ENCODE results near the gene PDAP1.
A peak's percentile ranks its signal among the peaks of the same experiment; 100 is the strongest.

PDAP1 gene

GRCh38 chr7:99408379-99409191 lies at the start of gene PDAP1, which contains the start of gene BUD31:
TSS of gene PDAP1 (minus strand) at chr7:99408597. CDS start at chr7:99408548, 49 bp downstream.
TSS of gene BUD31 (plus strand) at chr7:99408969. CDS start at chr7:99411093, 2,124 bp downstream.
- peak within 1 kb of the TSS; percentile 96 for H3K4me3 ChIP-seq (replicated peaks in 1 of 2; ENCODE audit: low read depth in 2 of 2, low read length in 2 of 2)
- TF ChIP-seq CTCF (IDR thresholded peaks at IDR 0.05; ENCODE audit: low read depth, low read length): no peak
- DNase-seq (ENCODE audit: low read depth in 2 of 2): peak; percentile 97

DNA sequence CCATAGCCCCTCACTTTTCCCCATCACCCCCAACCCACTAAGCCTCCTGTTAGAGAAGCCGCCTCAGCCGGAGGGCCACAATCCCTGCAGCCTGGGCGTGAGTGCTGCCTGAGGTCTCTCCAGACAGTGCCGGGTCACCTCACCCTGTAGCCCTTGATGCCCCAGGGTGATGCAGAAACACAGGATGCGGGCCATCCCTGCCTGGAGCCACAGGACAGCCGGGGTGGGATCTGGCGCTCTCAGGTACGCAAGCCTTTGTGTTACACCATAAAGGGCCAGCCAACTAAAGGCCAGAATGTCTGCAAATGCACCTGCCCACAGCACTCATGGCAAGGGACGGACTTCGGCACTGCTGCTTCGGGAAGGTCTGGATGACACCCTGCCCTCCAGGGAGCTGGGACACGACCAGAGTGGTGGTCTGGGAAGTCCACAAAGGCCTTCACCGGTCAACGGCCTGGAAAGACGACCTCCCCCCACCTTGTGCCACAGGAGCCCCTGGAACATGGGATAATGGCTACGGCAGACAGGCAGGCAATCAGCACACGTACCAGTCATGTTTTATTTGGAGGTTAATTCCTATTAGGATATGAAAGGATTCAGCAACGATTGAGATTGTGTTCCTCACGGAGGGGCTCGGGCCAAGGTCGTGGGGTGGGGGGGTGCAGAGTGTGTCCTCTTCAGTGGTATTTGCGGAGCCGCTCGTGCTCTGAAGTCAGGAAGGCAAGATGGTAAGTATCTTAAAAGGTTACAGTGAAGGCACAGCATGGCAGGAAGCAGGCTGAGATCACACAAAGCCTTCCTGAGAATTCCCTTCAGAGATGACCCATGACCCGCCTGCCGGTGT lies 49.5 kb upstream of the PDAP1 start:
- no peak for DNase-seq (ENCODE audit: low read depth in 2 of 2)
- no peak overlapping the region for H3K4me3 ChIP-seq (replicated peaks in 1 of 2; ENCODE audit: low read depth in 2 of 2, low read length in 2 of 2)
- no peak for TF ChIP-seq CTCF (IDR thresholded peaks at IDR 0.05; ENCODE audit: low read depth, low read length)

DNA sequence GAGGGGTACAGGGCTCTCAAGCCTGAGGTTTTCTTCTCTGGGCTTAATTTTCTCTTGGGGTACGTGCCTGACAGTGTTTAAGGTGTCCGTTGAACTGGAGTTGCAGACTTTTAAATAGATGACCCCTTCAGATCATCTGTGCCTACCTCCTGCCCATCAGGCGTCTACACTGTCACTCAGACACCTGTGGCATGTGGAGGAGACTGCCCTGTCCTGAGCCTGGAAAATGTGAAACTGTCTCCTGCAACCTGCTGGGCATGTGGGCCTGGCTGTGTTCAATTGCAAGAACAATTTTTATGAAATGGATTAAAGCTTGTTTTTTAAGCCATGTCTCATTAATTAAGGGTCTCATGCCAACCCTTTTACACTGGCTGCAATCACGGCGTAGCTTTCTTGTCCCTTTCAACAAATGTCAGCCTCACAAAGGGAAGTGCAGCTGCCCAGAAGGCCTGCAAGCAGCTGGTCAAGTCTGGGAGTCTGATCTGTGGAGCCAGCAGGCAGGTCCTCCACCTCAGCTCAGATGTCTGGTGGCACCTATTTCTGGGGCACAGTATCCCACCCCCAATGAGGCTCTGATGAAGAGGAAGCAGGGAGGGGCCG lies 48.8 kb upstream of the PDAP1 start:
- H3K4me3 ChIP-seq (replicated peaks in 1 of 2; ENCODE audit: low read depth in 2 of 2, low read length in 2 of 2): no peak overlapping the region
- DNase-seq (ENCODE audit: low read depth in 2 of 2): no peak
- no peak for TF ChIP-seq CTCF (IDR thresholded peaks at IDR 0.05; ENCODE audit: low read depth, low read length)

DNA sequence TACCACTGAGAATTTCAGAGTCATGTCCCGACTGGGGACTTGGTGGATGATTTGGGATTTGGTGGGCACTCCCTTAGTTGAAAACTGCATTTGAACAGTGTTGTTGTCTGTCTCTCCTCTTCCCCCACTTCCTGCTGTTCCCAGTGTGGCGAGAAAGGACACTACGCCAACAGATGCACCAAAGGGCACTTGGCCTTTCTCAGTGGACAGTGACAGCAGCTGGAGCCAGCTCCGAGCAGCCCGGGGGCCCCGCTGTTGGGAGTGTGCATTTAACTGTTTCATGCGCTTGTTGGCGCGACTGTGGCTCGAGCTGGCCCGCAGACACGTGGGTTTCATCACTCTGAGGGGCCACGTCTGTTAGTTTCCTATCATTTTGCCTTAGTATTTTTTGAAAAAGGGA lies 47.9 kb upstream of the PDAP1 start:
- TF ChIP-seq CTCF (IDR thresholded peaks at IDR 0.05; ENCODE audit: low read depth, low read length): no peak
- DNase-seq (ENCODE audit: low read depth in 2 of 2): no peak
- H3K4me3 ChIP-seq (replicated peaks in 1 of 2; ENCODE audit: low read depth in 2 of 2, low read length in 2 of 2): no peak overlapping the region

GRCh38 chr7:99455874-99456273 lies 47.5 kb upstream of the PDAP1 start:
- TF ChIP-seq CTCF (IDR thresholded peaks at IDR 0.05; ENCODE audit: low read depth, low read length): no peak
- DNase-seq (ENCODE audit: low read depth in 2 of 2): no peak
- no peak overlapping the region for H3K4me3 ChIP-seq (replicated peaks in 1 of 2; ENCODE audit: low read depth in 2 of 2, low read length in 2 of 2)

GRCh38 chr7:99453105-99453504 lies 44.7 kb upstream of the PDAP1 start:
- no peak overlapping the region for H3K4me3 ChIP-seq (replicated peaks in 1 of 2; ENCODE audit: low read depth in 2 of 2, low read length in 2 of 2)
- DNase-seq (ENCODE audit: low read depth in 2 of 2): no peak

More at GRCh38 chr7:99453105-99453504, 44.7 kb upstream of the PDAP1 start:
- no peak for TF ChIP-seq CTCF (IDR thresholded peaks at IDR 0.05; ENCODE audit: low read depth, low read length)
